SKM-1 treated with dmso at 0.1 percent for 144 hours (cell line): ENCODE data around the gene MAJIN.

Experiments used
- DNase-seq: peaks from one replicate; lab custom pipeline; 2025; ENCODE audit not compliant: unreplicated experiment; lab: John Stamatoyannopoulos, UW

MAJIN gene

GRCh38 chr11:64893194-64894069 lies 78.5 kb downstream of the MAJIN start:
- no peak for DNase-seq

GRCh38 chr11:64892838-64893193 lies 79.1 kb downstream of the MAJIN start:
- no peak for DNase-seq

GRCh38 chr11:64892411-64892831 lies 79.5 kb downstream of the MAJIN start:
- DNase-seq: no peak

GRCh38 chr11:64891880-64892279 lies 80.0 kb downstream of the MAJIN start:
- no peak for DNase-seq

- DNase-seq: no peak
These were observed 80.6 kb downstream of the MAJIN start for GRCh38 chr11:64891215-64891848.

- DNase-seq: no peak
These were observed 81.4 kb downstream of the MAJIN start for GRCh38 chr11:64890522-64890939.

GRCh38 chr11:64888729-64889511 lies 83.0 kb downstream of the MAJIN start:
- DNase-seq: no peak

- DNase-seq: no peak
These were observed 83.5 kb downstream of the MAJIN start for GRCh38 chr11:64888406-64888728.
